GM12878 (cell line): ENCODE data around the gene COL15A1. TPM values are rescaled to one million over a fixed set of nuclear protein-coding genes. Genes with fewer than 3 reads are reported as not detected.

Experiments used
- CEBPB ChIP-seq, 2 experiments: fragments of 150-350 bp in 1 of 2; IDR thresholded peaks; 2 replicates each; pipeline ENCODE4 v1.6.1; 2012 to 2014; ENCODE audit warnings: low read depth in 2 of 2, low read length in 2 of 2, borderline replicate concordance in 1 of 2, inconsistent platforms in 1 of 2
- CUX1 ChIP-seq: IDR thresholded peaks from 2 replicates; pipeline ENCODE4 v1.6.1; 2012; ENCODE audit warnings: improper control_type of control experiment, low read depth, low read length; ENCODE audit not compliant: insufficient replicate concordance
- NFYA ChIP-seq: IDR thresholded peaks from 2 replicates; pipeline ENCODE4 v1.6.1; 2011; ENCODE audit warnings: low read depth, mild to moderate bottlenecking, low read length, improper control_type of control experiment, borderline replicate concordance
- RELB ChIP-seq: fragments of 450-650 bp; IDR thresholded peaks from 2 replicates; pipeline ENCODE4 v1.6.1; 2017; ENCODE audit warnings: low read depth, mild to moderate bottlenecking, moderate library complexity
- SMARCA5 ChIP-seq: fragments of 450-650 bp; IDR thresholded peaks from 2 replicates; pipeline ENCODE4 v1.6.1; 2017; ENCODE audit warnings: mild to moderate bottlenecking
- SREBF1 ChIP-seq: IDR thresholded peaks from 2 replicates; pipeline ENCODE4 v1.6.1; 2012; ENCODE audit warnings: mild to moderate bottlenecking, low read length
- STAT3 ChIP-seq: IDR thresholded peaks from 2 replicates; pipeline ENCODE4 v1.6.1; 2011; ENCODE audit warnings: low read depth, low read length, improper control_type of control experiment
- TARDBP ChIP-seq: IDR thresholded peaks from 2 replicates; pipeline ENCODE4 v1.6.1; 2016; ENCODE audit warnings: borderline replicate concordance
- TCF12 ChIP-seq: IDR thresholded peaks from 2 replicates; pipeline ENCODE4 v1.6.1; 2011; ENCODE audit warnings: low read depth, mild to moderate bottlenecking, low read length
- polyA plus RNA-seq, 11 experiments: library from polyadenylated mRNA; depleted of rRNA in 4 of 11; unstranded in 6 of 11; stranded (reverse) in 5 of 11; fragments of >200 nt; fragmentation: Nextera tagmentation in 4 of 11; fragmentation: Illumina TruSeq in 1 of 11; extraction: Ambion mirVana in 4 of 11; extraction: Trizol in 1 of 11; gene quantifications; 1 replicate in 1 of 11; 2 replicates in 10 of 11; pipeline versions ENCODE4 v1.2.1 to v1.2.3, GENCODE V29; 2011 to 2016; ENCODE audit warnings: inconsistent platforms in 2 of 11, missing spikeins in 2 of 11, low read depth in 1 of 11
- total RNA-seq, 4 experiments: library from RNA; depleted of rRNA in 3 of 4; stranded (reverse); fragments of >200 nt in 3 of 4; fragmentation: Illumina TruSeq in 1 of 4; extraction: Trizol in 1 of 4; gene quantifications; 2 replicates each; pipeline versions ENCODE4 v1.2.1 to v1.2.3, GENCODE V29; 2013 to 2021
- TF ChIP-seq, protein P1 (sequence below): fragments of 450-650 bp; IDR thresholded peaks from 2 replicates; pipeline ENCODE4 v1.6.1; 2016; ENCODE audit warnings: mild to moderate bottlenecking

The COL15A1 gene
- total and polyA plus RNA-seq, 10 of the 15 experiments (the other 5 are each of a cell fraction or from before 2014, with no cell fraction given) = 0.01 to 0.28 (median 0.06) TPM; not detected in 2

- TF ChIP-seq CUX1 = no peak
- no peak for TF ChIP-seq CEBPB (IDR thresholded peaks at IDR 0.05; ENCODE audit: borderline replicate concordance in 1 of 2, low read depth in 2 of 2, low read length in 2 of 2)
- no peak for TF ChIP-seq STAT3
- TF ChIP-seq SREBF1 = no peak
- TF ChIP-seq NFYA = no peak
- no peak for TF ChIP-seq RELB
- no peak for TF ChIP-seq TCF12
- TF ChIP-seq SMARCA5 = no peak
- TF ChIP-seq TARDBP = no peak
- TF ChIP-seq, protein P1, sequence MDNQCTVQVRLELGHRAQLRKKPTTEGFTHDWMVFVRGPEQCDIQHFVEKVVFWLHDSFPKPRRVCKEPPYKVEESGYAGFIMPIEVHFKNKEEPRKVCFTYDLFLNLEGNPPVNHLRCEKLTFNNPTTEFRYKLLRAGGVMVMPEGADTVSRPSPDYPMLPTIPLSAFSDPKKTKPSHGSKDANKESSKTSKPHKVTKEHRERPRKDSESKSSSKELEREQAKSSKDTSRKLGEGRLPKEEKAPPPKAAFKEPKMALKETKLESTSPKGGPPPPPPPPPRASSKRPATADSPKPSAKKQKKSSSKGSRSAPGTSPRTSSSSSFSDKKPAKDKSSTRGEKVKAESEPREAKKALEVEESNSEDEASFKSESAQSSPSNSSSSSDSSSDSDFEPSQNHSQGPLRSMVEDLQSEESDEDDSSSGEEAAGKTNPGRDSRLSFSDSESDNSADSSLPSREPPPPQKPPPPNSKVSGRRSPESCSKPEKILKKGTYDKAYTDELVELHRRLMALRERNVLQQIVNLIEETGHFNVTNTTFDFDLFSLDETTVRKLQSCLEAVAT = no peak
These were observed 127.0 kb downstream of the COL15A1 start (continued) for GRCh38 chr9:99070681-99071080.
